ENCODE data around the gene VPS37D.

VPS37D gene

GRCh38 chr7:73706126-73707044 is 38.8 kb downstream of the VPS37D start:
- no peak overlapping the region for H3K4ac ChIP-seq (ENCODE audit: low read length)
- peak overlapping the region; percentile 50 for H3K9ac ChIP-seq (ENCODE audit: low read depth, low read length, poor library complexity)
- H3K4me2 ChIP-seq (ENCODE audit: insufficient read depth, low read length, poor library complexity, severe bottlenecking): no peak overlapping the region
- H3K4me1 ChIP-seq (ENCODE audit: control insufficient read depth in 2 of 2, insufficient read depth in 1 of 2, low read depth in 1 of 2, low read length in 2 of 2): peaks cover 7 to 13% of the 10 kb centered on the region in 2 donors
- no peak overlapping the region for H2AFZ ChIP-seq (ENCODE audit: low read length)
- H3K23ac ChIP-seq (ENCODE audit: low read depth, low read length, poor library complexity): peak overlapping the region; percentile 43
- H3K14ac ChIP-seq (ENCODE audit: low read length): peak overlapping the region; percentile 82
- peak overlapping the region; percentile 56 for H2AK5ac ChIP-seq (ENCODE audit: low read depth, low read length)
- H3K79me1 ChIP-seq (ENCODE audit: low read depth, low read length): peaks cover 8% of the 10 kb centered on the region
- DNase-seq (ENCODE audit: low spot score): no peak
- no peak overlapping the region for H2BK120ac ChIP-seq (ENCODE audit: low read depth, low read length)
- H2BK15ac ChIP-seq (ENCODE audit: low read length): no peak overlapping the region
- no peak overlapping the region for H3K4me3 ChIP-seq (ENCODE audit: low read length in 2 of 2)
- peaks cover 8 to 10% of the 10 kb centered on the region in 2 donors for H3K36me3 ChIP-seq (replicated peaks in 1 of 2; ENCODE audit: control insufficient read depth in 2 of 2, insufficient read depth in 2 of 2, low read length in 2 of 2)
- no peaks in the 10 kb centered on the region for H3K9me3 ChIP-seq (replicated peaks in 1 of 2; ENCODE audit: control insufficient read depth in 2 of 2, insufficient read depth in 1 of 2, low read depth in 1 of 2, low read length in 2 of 2)
- H4K91ac ChIP-seq (ENCODE audit: low read depth, low read length, poor library complexity): no peak overlapping the region
- H4K8ac ChIP-seq (ENCODE audit: low read depth, low read length): peak overlapping the region; percentile 48
- H2BK5ac ChIP-seq (ENCODE audit: low read length): peak overlapping the region; percentile 53
- no peak overlapping the region for H3K27ac ChIP-seq (replicated peaks; ENCODE audit: low read length)
- no peak overlapping the region for H3K18ac ChIP-seq (ENCODE audit: low read length)
- WGBS, 2 donors (ENCODE audit: extremely low coverage in 2 of 2, insufficient read length in 2 of 2, insufficient replicate concordance in 1 of 2): no CpG with 5 or more reads among the region's 25 CpGs
- H2BK12ac ChIP-seq (ENCODE audit: low read length): no peak overlapping the region
- H3K27me3 ChIP-seq (ENCODE audit: control insufficient read depth in 3 of 3, insufficient read depth in 3 of 3, low read depth in 1 of 3, low read length in 3 of 3): no peaks in the 10 kb centered on the region

GRCh38 chr7:73707045-73707631 is 39.5 kb downstream of the VPS37D start:
- no peak overlapping the region for H2BK5ac ChIP-seq (ENCODE audit: low read length)
- no peak overlapping the region for H3K18ac ChIP-seq (ENCODE audit: low read length)
- peaks cover 8% of the 10 kb centered on the region for H3K79me1 ChIP-seq (ENCODE audit: low read depth, low read length)
- H2AFZ ChIP-seq (ENCODE audit: low read length): no peak overlapping the region
- H3K27me3 ChIP-seq (ENCODE audit: control insufficient read depth in 3 of 3, insufficient read depth in 3 of 3, low read depth in 1 of 3, low read length in 3 of 3): no peaks in the 10 kb centered on the region
- H3K9me3 ChIP-seq (replicated peaks in 1 of 2; ENCODE audit: control insufficient read depth in 2 of 2, insufficient read depth in 1 of 2, low read depth in 1 of 2, low read length in 2 of 2): no peaks in the 10 kb centered on the region
- no peak overlapping the region for H2BK12ac ChIP-seq (ENCODE audit: low read length)
- no peak overlapping the region for H2BK15ac ChIP-seq (ENCODE audit: low read length)
- H3K36me3 ChIP-seq (replicated peaks in 1 of 2; ENCODE audit: control insufficient read depth in 2 of 2, insufficient read depth in 2 of 2, low read length in 2 of 2): peaks cover 4 to 6% of the 10 kb centered on the region in 2 donors
- H2AK5ac ChIP-seq (ENCODE audit: low read depth, low read length): no peak overlapping the region
- H3K23ac ChIP-seq (ENCODE audit: low read depth, low read length, poor library complexity): no peak overlapping the region
- peak overlapping the region; percentile 82 for H3K14ac ChIP-seq (ENCODE audit: low read length)
- no peak overlapping the region for H3K27ac ChIP-seq (replicated peaks; ENCODE audit: low read length)
- no peak overlapping the region for H3K9ac ChIP-seq (ENCODE audit: low read depth, low read length, poor library complexity)
- no peak overlapping the region for H4K91ac ChIP-seq (ENCODE audit: low read depth, low read length, poor library complexity)
- no peak overlapping the region for H3K4me2 ChIP-seq (ENCODE audit: insufficient read depth, low read length, poor library complexity, severe bottlenecking)
- no peak overlapping the region for H2BK120ac ChIP-seq (ENCODE audit: low read depth, low read length)
- H3K4ac ChIP-seq (ENCODE audit: low read length): no peak overlapping the region
- no peak overlapping the region for H3K4me3 ChIP-seq (ENCODE audit: low read length in 2 of 2)
- no peak for DNase-seq (ENCODE audit: low spot score)
- no peak overlapping the region for H4K8ac ChIP-seq (ENCODE audit: low read depth, low read length)
- WGBS, 2 donors (ENCODE audit: extremely low coverage in 2 of 2, insufficient read length in 2 of 2, insufficient replicate concordance in 1 of 2): no CpG with 5 or more reads among the region's 15 CpGs
- H3K4me1 ChIP-seq (ENCODE audit: control insufficient read depth in 2 of 2, insufficient read depth in 1 of 2, low read depth in 1 of 2, low read length in 2 of 2): peaks cover 7 to 13% of the 10 kb centered on the region in 2 donors

DNA sequence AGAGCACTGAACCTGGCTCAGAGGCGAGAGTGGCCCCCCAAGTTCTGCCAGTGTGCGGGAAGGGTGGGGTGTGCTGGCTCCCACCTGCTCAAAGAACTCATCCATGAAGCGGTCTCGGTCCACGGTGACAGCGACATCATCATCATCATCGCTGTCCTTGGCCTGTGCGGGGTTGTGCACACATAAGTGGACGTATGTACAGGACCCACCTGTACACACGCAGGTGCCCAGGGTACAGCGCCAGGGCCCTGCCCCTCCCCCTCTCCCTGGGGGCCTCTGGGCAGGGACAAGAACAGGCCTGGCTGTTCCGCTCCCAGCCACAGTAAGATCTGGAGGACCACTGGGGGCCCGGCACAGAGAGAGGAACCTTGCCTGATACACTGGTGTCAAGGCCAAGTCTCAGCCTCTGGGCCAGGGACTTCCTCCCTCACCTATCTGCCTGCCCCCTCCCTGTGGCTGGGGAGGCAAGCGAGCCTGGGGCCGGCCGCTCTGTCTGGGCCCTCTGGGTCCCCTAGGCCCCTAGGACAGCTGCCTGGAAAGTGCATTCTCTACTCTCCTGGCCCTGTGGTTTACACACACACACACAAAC is 41.4 kb downstream of the VPS37D start:
- Histone ChIP-seq H2BK5ac (ENCODE audit: low read length) (no peak overlapping the region), H4K91ac (ENCODE audit: low read depth, low read length, poor library complexity) (no peak overlapping the region), H3K4ac (ENCODE audit: low read length) (no peak overlapping the region), H2BK120ac (ENCODE audit: low read depth, low read length) (no peak overlapping the region), H3K27me3 (ENCODE audit: control insufficient read depth in 3 of 3, insufficient read depth in 3 of 3, low read depth in 1 of 3, low read length in 3 of 3) (no peaks in the 10 kb centered on the region), H2AFZ (ENCODE audit: low read length) (no peak overlapping the region), H3K9me3 (replicated peaks in 1 of 2; ENCODE audit: control insufficient read depth in 2 of 2, insufficient read depth in 1 of 2, low read depth in 1 of 2, low read length in 2 of 2) (no peaks in the 10 kb centered on the region), H2BK12ac (ENCODE audit: low read length) (no peak overlapping the region), H3K4me3 (ENCODE audit: low read length in 2 of 2) (no peak overlapping the region), H3K23ac (ENCODE audit: low read depth, low read length, poor library complexity) (peak overlapping the region; percentile 31), H3K4me2 (ENCODE audit: insufficient read depth, low read length, poor library complexity, severe bottlenecking) (no peak overlapping the region), H3K36me3 (replicated peaks in 1 of 2; ENCODE audit: control insufficient read depth in 2 of 2, insufficient read depth in 2 of 2, low read length in 2 of 2) (peaks cover 2 to 4% of the 10 kb centered on the region in 2 donors), H2AK5ac (ENCODE audit: low read depth, low read length) (no peak overlapping the region), H3K79me1 (ENCODE audit: low read depth, low read length) (peaks cover 8% of the 10 kb centered on the region), H3K9ac (ENCODE audit: low read depth, low read length, poor library complexity) (peak overlapping the region; percentile 63), H3K27ac (replicated peaks; ENCODE audit: low read length) (no peak overlapping the region), H3K14ac (ENCODE audit: low read length) (peak overlapping the region; percentile 21), H4K8ac (ENCODE audit: low read depth, low read length) (no peak overlapping the region), H3K18ac (ENCODE audit: low read length) (no peak overlapping the region), H3K4me1 (ENCODE audit: control insufficient read depth in 2 of 2, insufficient read depth in 1 of 2, low read depth in 1 of 2, low read length in 2 of 2) (peaks cover 2 to 5% of the 10 kb centered on the region in 2 donors), H2BK15ac (ENCODE audit: low read length) (no peak overlapping the region)
- no CpG with 5 or more reads among the region's 16 CpGs for WGBS, 2 donors (ENCODE audit: extremely low coverage in 2 of 2, insufficient read length in 2 of 2, insufficient replicate concordance in 1 of 2)
- DNase-seq (ENCODE audit: low spot score): no peak

GRCh38 chr7:73712773-73713172 is 45.1 kb downstream of the VPS37D start:
- H2BK15ac ChIP-seq (ENCODE audit: low read length): no peak overlapping the region
- H3K23ac ChIP-seq (ENCODE audit: low read depth, low read length, poor library complexity): no peak overlapping the region
- no peaks in the 10 kb centered on the region for H3K36me3 ChIP-seq (replicated peaks in 1 of 2; ENCODE audit: control insufficient read depth in 2 of 2, insufficient read depth in 2 of 2, low read length in 2 of 2)
- H4K91ac ChIP-seq (ENCODE audit: low read depth, low read length, poor library complexity): no peak overlapping the region
- WGBS, 2 donors (ENCODE audit: extremely low coverage in 2 of 2, insufficient read length in 2 of 2, insufficient replicate concordance in 1 of 2): no CpG with 5 or more reads among the region's 1 CpG
- no peak overlapping the region for H2BK120ac ChIP-seq (ENCODE audit: low read depth, low read length)
- no peaks in the 10 kb centered on the region for H3K9me3 ChIP-seq (replicated peaks in 1 of 2; ENCODE audit: control insufficient read depth in 2 of 2, insufficient read depth in 1 of 2, low read depth in 1 of 2, low read length in 2 of 2)
- no peak overlapping the region for H3K4me2 ChIP-seq (ENCODE audit: insufficient read depth, low read length, poor library complexity, severe bottlenecking)
- peaks cover 0 to 3% of the 10 kb centered on the region in 2 donors for H3K4me1 ChIP-seq (ENCODE audit: control insufficient read depth in 2 of 2, insufficient read depth in 1 of 2, low read depth in 1 of 2, low read length in 2 of 2)
- peaks cover 10% of the 10 kb centered on the region for H3K79me1 ChIP-seq (ENCODE audit: low read depth, low read length)
- H2BK5ac ChIP-seq (ENCODE audit: low read length): no peak overlapping the region
- no peak overlapping the region for H3K18ac ChIP-seq (ENCODE audit: low read length)
- DNase-seq (ENCODE audit: low spot score): no peak
- H3K27ac ChIP-seq (replicated peaks; ENCODE audit: low read length): no peak overlapping the region
- H4K8ac ChIP-seq (ENCODE audit: low read depth, low read length): no peak overlapping the region
- no peak overlapping the region for H3K14ac ChIP-seq (ENCODE audit: low read length)
- no peak overlapping the region for H2AK5ac ChIP-seq (ENCODE audit: low read depth, low read length)
- no peak overlapping the region for H2BK12ac ChIP-seq (ENCODE audit: low read length)
- H3K4ac ChIP-seq (ENCODE audit: low read length): no peak overlapping the region
- H3K27me3 ChIP-seq (ENCODE audit: control insufficient read depth in 3 of 3, insufficient read depth in 3 of 3, low read depth in 1 of 3, low read length in 3 of 3): peaks cover 0 to under 1% (median 0%) of the 10 kb centered on the region in 3 experiments
- no peak overlapping the region for H3K4me3 ChIP-seq (ENCODE audit: low read length in 2 of 2)
- H3K9ac ChIP-seq (ENCODE audit: low read depth, low read length, poor library complexity): no peak overlapping the region
- H2AFZ ChIP-seq (ENCODE audit: low read length): no peak overlapping the region
